Ishikawa (cell line): ENCODE results near the gene FLOT2.

Experiments
- EGR1 ChIP-seq: IDR thresholded peaks from 2 replicates; pipeline ENCODE4 v1.6.1; 2012
- EP300 ChIP-seq: IDR thresholded peaks from 2 replicates; pipeline ENCODE4 v1.6.1; 2012; ENCODE audit warnings: borderline replicate concordance
- NFIC ChIP-seq: IDR thresholded peaks from 2 replicates; pipeline ENCODE4 v1.6.1; 2012
- RAD21 ChIP-seq: IDR thresholded peaks from 2 replicates; pipeline ENCODE4 v1.6.1; 2012; ENCODE audit warnings: low read depth
- REST ChIP-seq: IDR thresholded peaks from 2 replicates; pipeline ENCODE4 v1.6.1; 2012; ENCODE audit warnings: low read depth, mild to moderate bottlenecking
- TAF1 ChIP-seq: IDR thresholded peaks from 2 replicates; pipeline ENCODE4 v1.6.1; 2012; ENCODE audit warnings: low read depth, mild to moderate bottlenecking
- TCF12 ChIP-seq: IDR thresholded peaks from 2 replicates; pipeline ENCODE4 v1.6.1; 2012; ENCODE audit warnings: low read depth
- TEAD4 ChIP-seq: IDR thresholded peaks from 2 replicates; pipeline ENCODE4 v1.6.1; 2012
- YY1 ChIP-seq: IDR thresholded peaks from 2 replicates; pipeline ENCODE4 v1.6.1; 2012; ENCODE audit warnings: low read depth
- TF ChIP-seq, protein P1 (sequence below): IDR thresholded peaks from 2 replicates; pipeline ENCODE4 v1.6.1; 2012

DNA sequence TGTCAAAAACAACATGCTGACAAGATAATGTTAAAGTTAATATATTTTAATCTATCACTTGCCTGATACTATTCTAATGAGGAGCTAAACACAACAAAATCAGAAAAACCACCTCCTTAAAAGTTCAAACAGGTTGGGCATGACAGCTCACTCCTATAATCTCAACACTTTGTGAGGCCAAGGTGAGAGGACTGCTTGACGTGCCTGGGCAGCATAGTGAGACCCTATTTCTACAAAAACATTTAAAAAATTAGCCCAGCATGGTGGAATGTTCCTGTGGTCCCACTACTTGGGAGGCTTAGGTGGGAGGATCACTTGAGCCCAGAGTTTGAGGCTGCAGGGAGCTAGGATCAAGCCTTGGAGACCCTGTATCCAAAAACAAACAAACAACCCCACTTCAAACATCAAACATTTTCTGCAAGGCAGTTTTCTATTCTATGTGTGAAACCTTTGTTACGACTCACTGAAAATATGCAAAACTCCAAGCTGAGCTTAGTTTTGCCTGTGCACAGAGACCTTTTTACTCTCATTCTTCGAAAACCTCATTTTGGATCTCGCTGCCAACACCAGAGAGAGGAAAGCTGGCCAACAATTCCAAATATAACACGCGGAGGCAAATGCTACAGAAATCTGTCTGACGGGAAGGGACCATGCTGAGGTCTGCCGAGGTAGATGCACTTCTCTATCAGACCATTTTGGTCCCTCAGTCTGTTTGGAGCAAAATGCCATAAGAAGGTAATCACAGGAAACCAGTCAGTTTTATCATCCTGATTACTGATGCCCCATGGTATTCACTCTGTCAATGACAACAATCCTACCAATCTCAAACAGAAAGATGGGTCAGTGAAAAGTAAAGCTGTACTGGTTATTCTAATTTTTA is 47.6 kb upstream of the FLOT2 start:
- TF ChIP-seq, protein P1, sequence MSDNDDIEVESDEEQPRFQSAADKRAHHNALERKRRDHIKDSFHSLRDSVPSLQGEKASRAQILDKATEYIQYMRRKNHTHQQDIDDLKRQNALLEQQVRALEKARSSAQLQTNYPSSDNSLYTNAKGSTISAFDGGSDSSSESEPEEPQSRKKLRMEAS = no peak
- TF ChIP-seq RAD21 = no peak
- TF ChIP-seq EGR1 = no peak
- no peak for TF ChIP-seq YY1
- no peak for TF ChIP-seq TEAD4
- TF ChIP-seq REST = no peak
- no peak for TF ChIP-seq EP300
- no peak for TF ChIP-seq TAF1
- TF ChIP-seq TCF12 = no peak
- TF ChIP-seq NFIC = no peak
